Measurements from ENCODE around the gene F7. TPM values are rescaled to one million over a fixed set of nuclear protein-coding genes. Genes with fewer than 3 reads are reported as not detected.

Gene F7
- polyA plus RNA-seq, 2 of the 4 experiments (the other 2 are of a cell fraction) = 0.26 to 0.65 TPM

DNA sequence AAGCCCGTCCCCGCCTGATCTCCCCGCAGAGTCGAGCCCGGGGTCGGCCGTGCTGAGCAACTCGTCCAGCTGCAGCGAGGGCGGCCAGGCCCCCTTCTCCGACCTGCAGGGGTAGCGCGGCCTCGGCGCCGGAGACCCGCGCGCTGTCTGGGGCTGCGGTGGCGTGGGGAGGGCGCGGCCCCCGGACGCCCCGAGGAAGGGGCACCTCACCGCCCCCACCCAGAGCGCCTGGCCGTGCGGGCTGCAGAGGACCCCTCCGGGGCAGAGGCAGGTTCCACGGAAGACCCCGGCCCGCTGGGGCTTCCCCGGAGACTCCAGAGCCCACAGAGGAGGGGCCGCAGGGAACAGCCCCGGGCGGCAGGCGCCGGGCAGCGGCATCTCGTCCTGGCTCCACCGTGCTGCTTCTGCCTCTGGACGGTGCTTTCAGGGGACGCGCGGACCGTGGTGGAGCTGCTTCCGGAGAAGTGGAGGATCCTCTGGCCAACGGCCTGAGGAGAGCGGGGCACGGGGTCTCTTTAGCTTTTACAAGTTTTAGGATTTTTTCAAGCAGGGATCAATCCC lies 8.8 kb upstream of the F7 start:
- Histone ChIP-seq H3K4me3 (no peak overlapping the region), H3K4me1 (no peaks in the 10 kb centered on the region), H3K9me3 (no peaks in the 10 kb centered on the region), H3K4me2 (no peak overlapping the region), H3K27ac (no peak overlapping the region)
- no peak for ATAC-seq
- POLR2A ChIA-PET = no interaction called here
- FAIRE-seq = no peak
- TF ChIP-seq ATOH8 (CRISPR knock-in tag; IDR thresholded peaks at IDR 0.05; ENCODE audit: low read depth) (no peak), MAZ (IDR thresholded peaks at IDR 0.05; ENCODE audit: borderline replicate concordance, low read depth, low read length) (no peak), TP53 (CRISPR knock-in tag; IDR thresholded peaks at IDR 0.05) (no peak), JUNB (IDR thresholded peaks at IDR 0.05) (no peak), POLR2A (IDR thresholded peaks at IDR 0.05; ENCODE audit: low read length) (no peak), KDM5A (IDR thresholded peaks at IDR 0.05) (no peak), ESRRA (IDR thresholded peaks at IDR 0.05; ENCODE audit: borderline replicate concordance, low read length) (no peak), RNF2 (IDR thresholded peaks at IDR 0.05; ENCODE audit: borderline replicate concordance, low read depth) (no peak), ZC3H11A (IDR thresholded peaks at IDR 0.05) (no peak), SMC3 (IDR thresholded peaks at IDR 0.05) (no peak), RCOR1 (IDR thresholded peaks at IDR 0.05; ENCODE audit: low read depth, low read length) (no peak), POLR2AphosphoS2 (conservative IDR thresholded peaks at IDR 0.05; ENCODE audit: low read length) (no peak), CHD2 (IDR thresholded peaks at IDR 0.05; ENCODE audit: low read length, partially characterized antibody) (no peak), TFCP2L1 (CRISPR knock-in tag; IDR thresholded peaks at IDR 0.05) (no peak), JUN (IDR thresholded peaks at IDR 0.05) (no peak), FOSL2 (IDR thresholded peaks at IDR 0.05) (no peak), FOSL2 (CRISPR knock-in tag; IDR thresholded peaks at IDR 0.05) (no peak)
- TF ChIP-seq, protein P1, sequence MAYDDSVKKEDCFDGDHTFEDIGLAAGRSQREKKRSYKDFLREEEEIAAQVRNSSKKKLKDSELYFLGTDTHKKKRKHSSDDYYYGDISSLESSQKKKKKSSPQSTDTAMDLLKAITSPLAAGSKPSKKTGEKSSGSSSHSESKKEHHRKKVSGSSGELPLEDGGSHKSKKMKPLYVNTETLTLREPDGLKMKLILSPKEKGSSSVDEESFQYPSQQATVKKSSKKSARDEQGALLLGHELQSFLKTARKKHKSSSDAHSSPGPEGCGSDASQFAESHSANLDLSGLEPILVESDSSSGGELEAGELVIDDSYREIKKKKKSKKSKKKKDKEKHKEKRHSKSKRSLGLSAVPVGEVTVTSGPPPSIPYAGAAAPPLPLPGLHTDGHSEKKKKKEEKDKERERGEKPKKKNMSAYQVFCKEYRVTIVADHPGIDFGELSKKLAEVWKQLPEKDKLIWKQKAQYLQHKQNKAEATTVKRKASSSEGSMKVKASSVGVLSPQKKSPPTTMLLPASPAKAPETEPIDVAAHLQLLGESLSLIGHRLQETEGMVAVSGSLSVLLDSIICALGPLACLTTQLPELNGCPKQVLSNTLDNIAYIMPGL (CRISPR knock-in tag; IDR thresholded peaks at IDR 0.05; ENCODE audit: borderline replicate concordance) = no peak
- TF ChIP-seq, protein P2, sequence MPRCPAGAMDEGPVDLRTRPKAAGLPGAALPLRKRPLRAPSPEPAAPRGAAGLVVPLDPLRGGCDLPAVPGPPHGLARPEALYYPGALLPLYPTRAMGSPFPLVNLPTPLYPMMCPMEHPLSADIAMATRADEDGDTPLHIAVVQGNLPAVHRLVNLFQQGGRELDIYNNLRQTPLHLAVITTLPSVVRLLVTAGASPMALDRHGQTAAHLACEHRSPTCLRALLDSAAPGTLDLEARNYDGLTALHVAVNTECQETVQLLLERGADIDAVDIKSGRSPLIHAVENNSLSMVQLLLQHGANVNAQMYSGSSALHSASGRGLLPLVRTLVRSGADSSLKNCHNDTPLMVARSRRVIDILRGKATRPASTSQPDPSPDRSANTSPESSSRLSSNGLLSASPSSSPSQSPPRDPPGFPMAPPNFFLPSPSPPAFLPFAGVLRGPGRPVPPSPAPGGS (IDR thresholded peaks at IDR 0.05) = no peak
- CTCF ChIA-PET = interaction anchor here (1.1 kb wide), 1 partner anchor 11 kb away, joined by 3 read pairs; no protein-coding TSS in a partner anchor
- no peak for DNase-seq (ENCODE audit: low read depth in 1 of 2, low spot score in 1 of 2)
- 87% methylated on average over 10 of the region's 52 CpGs for WGBS (ENCODE audit: missing lambda C conversion rate)

- 60% methylated on average over 7 of the region's 7 CpGs for WGBS (ENCODE audit: missing lambda C conversion rate)
- ChIA-PET POLR2A (no interaction called here), CTCF (interaction anchor here (0.6 kb wide), 1 partner anchor 143 kb away, joined by 3 read pairs; no protein-coding TSS in a partner anchor)
- H3K4me2 ChIP-seq = no peak overlapping the region
- DNase-seq (ENCODE audit: low read depth in 1 of 2, low spot score in 1 of 2) (no peak), FAIRE-seq (no peak), ATAC-seq (no peak)
- H3K27ac ChIP-seq = no peak overlapping the region
- H3K9me3 ChIP-seq = no peaks in the 10 kb centered on the region
- no peaks in the 10 kb centered on the region for H3K4me1 ChIP-seq
- TF ChIP-seq NPAS2 (CRISPR knock-in tag; IDR thresholded peaks at IDR 0.05; ENCODE audit: borderline replicate concordance) (no peak), CHD2 (IDR thresholded peaks at IDR 0.05; ENCODE audit: low read length, partially characterized antibody) (no peak), NR3C1 (IDR thresholded peaks at IDR 0.05) (no peak), ESRRA (IDR thresholded peaks at IDR 0.05; ENCODE audit: borderline replicate concordance, low read length) (no peak)
- H3K4me3 ChIP-seq = no peak overlapping the region
Observed at GRCh38 chr13:113097651-113098050, 7.9 kb upstream of the F7 start.

All from A549 (cell line).